GM12872 (cell line): Measurements from ENCODE around the gene HSD11B1.

ENCODE experiments used
- TF ChIP-seq, protein P1 (sequence below): IDR thresholded peaks from 3 replicates; pipeline ENCODE4 v1.5.1; 2011; ENCODE audit warnings: low read depth, mild to moderate bottlenecking, low read length, moderate library complexity; ENCODE audit not compliant: insufficient read depth

The HSD11B1 gene

DNA sequence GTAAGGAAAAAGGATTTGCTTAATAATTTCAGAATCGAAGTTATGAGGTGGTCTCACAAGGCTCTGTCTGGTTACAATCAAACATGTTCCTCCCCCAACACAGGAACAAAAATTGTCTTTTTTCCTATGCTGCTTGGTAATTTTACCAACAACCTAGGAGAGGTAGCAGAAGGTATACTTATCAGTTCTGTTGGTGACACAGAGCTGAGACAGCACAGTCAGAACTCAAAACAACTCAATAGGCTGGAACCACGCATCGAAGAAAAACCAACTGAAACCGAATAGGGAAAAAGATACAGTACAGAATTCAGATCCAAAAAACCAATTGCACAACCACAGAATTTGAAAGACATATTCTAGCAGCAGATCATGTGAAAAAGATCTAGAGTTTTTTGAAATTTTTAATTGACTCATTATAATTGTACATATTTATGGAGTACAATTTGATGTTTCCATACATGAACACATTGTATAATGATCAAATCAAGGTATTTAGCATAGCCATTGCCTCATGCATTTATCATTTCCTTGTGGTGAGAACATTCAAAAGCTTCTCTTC is 25.6 kb upstream of the HSD11B1 start:
- TF ChIP-seq, protein P1, sequence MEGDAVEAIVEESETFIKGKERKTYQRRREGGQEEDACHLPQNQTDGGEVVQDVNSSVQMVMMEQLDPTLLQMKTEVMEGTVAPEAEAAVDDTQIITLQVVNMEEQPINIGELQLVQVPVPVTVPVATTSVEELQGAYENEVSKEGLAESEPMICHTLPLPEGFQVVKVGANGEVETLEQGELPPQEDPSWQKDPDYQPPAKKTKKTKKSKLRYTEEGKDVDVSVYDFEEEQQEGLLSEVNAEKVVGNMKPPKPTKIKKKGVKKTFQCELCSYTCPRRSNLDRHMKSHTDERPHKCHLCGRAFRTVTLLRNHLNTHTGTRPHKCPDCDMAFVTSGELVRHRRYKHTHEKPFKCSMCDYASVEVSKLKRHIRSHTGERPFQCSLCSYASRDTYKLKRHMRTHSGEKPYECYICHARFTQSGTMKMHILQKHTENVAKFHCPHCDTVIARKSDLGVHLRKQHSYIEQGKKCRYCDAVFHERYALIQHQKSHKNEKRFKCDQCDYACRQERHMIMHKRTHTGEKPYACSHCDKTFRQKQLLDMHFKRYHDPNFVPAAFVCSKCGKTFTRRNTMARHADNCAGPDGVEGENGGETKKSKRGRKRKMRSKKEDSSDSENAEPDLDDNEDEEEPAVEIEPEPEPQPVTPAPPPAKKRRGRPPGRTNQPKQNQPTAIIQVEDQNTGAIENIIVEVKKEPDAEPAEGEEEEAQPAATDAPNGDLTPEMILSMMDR = no peak

GRCh38 chr1:209685821-209686220 is 18.8 kb upstream of the HSD11B1 start:
- TF ChIP-seq, protein P1 = no peak

DNA sequence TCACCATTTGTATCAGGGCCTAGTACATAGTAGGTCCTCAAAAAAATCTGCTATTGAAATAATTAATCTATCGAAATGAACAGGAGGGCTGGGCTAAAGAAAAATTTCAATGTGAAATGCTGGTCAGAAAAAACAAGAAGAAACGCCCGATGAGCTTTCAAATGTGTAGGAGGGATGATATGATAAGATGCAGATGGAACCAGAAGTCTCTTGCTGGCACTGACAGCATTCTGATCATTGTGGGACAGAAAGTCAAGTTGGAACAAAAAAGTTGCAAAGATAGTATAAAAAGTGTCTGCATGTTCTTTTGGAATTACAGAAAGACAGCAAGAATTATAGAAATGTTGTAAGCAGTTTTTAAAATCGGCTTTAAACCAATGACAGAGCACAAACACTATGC is 18.3 kb upstream of the HSD11B1 start:
- TF ChIP-seq, protein P1 = no peak

- TF ChIP-seq, protein P1 = no peak
These were observed 15.9 kb upstream of the HSD11B1 start for GRCh38 chr1:209688746-209689234.

DNA sequence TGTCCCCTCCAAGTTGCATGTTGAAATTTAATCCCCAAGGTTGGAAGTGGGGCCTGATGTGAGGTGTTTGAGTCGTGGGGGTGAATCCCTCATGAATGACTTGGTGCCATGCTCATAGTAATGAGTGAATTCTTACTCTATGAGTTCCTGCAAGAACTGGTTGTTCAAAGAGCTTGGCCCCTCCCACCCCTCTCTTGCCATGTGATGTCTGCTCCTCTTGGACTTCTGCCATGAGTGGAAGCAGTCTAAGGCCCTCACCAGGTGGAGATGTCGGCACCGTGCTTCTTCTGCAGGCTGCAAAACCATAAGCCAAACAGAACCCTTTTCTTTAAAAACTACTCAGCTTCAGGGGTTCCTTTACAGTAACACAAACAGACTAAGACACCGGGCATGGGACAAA is 15.2 kb upstream of the HSD11B1 start:
- TF ChIP-seq, protein P1 = no peak

- TF ChIP-seq, protein P1 = no peak
These were observed 13.4 kb upstream of the HSD11B1 start for GRCh38 chr1:209691237-209691636.

DNA sequence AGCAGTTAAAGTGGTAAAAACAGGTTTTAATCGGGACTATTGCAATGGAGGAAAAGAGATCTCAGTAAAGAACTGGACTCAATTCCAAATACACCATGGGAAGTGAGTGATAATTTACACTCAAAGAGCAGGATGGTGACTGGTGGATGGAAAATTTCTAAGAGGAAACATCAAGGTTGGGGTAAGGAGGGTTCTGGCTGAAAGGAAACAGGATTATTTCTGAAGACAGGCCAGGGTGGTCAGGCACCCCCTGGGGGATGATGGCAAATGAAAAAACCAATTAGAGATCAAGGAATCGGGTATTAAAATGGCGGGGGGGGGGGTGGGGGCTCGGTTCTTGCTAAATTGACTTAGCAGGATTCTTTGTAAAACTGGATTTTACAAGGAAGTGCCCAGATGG is 12.3 kb upstream of the HSD11B1 start:
- TF ChIP-seq, protein P1 = no peak
